GM21576 (cell line): ENCODE measurements around the gene PPP1R12A.
"Not testable (repeated sequence)": the region's sequence is repeated elsewhere in the genome, so short reads cannot be mapped to it uniquely, and the experiment has no call there.

Experiments
- ATAC-seq: cut with Tn5 transposase; IDR thresholded peaks from one replicate; pipeline ENCODE4 v1.9.1; 2021; ENCODE audit warnings: mild to moderate bottlenecking, moderate library complexity; ENCODE audit not compliant: unreplicated experiment

Gene PPP1R12A

DNA sequence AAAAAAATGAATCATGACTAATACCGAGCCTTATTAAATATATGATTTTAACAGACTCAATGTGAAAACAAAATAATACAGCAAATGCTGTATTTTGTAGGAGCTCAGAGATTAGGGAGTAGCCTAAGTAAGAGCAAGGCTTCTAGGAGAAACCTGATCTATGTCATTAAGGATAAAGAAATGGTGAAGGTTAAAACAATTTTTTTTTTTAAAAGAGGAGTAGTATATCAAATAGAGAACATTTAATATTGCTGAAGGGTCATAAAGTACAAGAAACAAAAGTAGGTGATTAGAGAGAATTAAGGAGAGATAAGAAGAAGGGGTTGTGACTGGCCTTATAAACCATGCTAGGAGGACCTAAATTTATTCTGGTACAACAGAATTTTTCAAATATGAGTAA is 39.1 kb downstream of the PPP1R12A start:
- no peak for ATAC-seq

DNA sequence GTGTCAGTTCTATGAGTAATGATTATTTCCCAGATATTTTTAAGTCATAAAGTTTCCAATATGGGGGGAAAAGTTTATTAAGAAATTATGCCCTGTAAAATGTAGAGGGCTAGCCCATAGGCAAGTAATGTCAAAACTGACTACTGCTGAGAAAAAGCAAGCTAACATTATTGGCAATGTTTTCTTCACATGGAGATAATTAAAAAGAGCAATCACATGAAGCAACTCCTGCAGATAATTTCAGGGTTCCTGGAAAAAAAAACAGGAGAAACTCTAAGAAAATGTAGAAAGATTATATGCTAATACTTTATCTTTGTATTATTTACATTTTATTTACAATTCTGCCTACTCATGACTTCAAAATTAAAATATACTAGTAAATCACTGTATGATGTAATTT is 39.8 kb downstream of the PPP1R12A start:
- no peak for ATAC-seq

DNA sequence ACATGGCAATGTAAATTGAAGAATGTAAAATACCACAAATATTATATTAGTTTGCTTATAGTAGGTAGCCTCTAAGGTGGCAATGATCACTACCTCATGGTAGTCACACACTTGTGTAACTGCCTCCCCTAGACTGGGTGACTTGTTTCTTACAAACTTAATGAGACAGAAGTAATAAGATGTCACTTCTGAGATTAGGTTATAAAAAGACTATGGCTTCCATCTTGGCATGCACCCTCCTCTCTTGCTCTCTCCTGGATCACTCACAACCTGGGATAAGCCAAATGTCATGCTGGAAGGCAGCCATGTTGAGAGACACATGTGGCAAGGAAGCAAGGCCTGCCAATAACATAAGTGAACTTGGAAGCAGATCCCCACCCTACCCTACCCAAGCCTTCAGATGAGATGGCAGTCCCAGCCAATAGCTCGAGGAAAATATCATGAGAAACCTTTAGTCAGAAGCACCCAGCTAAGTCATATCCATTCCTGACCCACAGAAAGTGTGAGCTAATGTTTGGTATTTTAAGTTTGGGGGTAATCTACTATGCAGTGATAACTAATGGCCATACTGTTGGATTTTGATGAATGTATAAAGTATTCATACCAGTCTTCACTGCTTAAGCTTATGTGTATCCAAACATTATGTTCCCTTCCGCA is 43.3 kb downstream of the PPP1R12A start:
- ATAC-seq: no peak

DNA sequence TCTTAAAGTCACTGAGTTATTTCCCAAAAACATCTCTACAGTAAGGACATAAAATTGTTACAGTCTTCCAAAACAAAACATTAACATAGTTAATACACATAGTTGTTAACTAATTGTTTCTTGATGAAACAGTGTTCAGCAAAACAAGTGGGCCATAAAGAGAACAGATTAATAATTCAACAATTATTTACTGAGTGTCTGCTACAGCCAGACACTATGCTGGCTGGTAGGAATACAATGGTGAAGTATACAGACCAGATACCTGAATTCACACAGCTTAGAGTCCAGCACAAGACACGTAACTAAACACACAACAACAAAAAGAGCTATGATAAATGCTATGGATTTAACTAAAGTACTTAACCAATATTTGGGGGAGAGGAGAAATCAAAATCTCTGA is 47.0 kb downstream of the PPP1R12A start:
- no peak for ATAC-seq

DNA sequence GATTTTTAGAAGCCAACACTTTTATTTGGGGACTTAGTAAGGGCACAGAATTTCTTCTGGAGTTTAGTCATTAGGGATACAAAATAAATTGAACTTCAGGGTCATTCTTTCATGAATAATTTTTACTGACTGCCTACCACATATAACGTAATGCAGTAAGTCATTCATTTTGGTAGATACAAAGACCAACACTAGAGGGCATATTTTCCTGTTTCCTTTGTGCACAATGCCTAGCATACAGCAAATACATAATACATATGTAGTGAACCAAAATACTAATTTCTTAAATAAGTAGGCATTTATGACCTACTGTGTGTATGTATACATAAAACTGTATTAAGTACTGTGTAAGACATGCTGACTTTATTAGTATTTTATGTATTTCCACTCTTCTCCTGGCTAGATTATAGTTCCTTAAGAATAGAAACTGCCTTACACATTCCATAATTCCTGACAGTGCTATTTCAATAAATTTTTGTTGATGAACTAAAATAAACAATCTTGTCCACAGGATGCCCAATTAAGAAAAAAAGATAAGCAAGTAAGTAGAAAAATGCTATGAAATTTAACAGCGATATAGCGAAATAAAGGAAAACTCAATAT is 47.9 kb downstream of the PPP1R12A start:
- ATAC-seq: peak; percentile 71

DNA sequence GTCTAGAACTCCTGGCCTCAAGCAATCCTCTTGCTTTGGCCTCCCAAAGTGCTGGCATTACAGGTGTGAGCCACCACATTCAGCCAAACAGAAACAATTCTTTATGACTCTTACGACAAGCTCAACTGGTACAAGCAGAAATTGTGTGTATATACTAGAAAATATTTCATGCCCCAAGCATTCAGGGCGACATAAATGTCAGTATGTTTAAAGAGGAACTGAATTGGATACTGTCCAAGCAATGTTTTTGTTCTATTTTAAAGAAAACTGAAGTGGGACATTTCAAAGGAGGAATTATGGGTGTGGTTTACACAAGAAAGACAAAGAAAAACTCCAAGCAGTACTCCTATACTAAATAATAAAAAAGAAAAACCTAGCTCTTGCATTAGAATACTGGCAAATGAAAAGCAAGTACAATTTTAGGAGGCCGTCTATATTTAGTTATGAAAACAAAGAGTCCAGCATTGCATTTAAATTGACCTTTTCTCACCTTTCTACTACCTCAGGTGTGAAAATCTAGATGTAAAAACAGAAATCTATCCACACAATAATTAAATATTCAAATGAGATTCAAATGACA is 48.9 kb downstream of the PPP1R12A start:
- ATAC-seq: no peak

DNA sequence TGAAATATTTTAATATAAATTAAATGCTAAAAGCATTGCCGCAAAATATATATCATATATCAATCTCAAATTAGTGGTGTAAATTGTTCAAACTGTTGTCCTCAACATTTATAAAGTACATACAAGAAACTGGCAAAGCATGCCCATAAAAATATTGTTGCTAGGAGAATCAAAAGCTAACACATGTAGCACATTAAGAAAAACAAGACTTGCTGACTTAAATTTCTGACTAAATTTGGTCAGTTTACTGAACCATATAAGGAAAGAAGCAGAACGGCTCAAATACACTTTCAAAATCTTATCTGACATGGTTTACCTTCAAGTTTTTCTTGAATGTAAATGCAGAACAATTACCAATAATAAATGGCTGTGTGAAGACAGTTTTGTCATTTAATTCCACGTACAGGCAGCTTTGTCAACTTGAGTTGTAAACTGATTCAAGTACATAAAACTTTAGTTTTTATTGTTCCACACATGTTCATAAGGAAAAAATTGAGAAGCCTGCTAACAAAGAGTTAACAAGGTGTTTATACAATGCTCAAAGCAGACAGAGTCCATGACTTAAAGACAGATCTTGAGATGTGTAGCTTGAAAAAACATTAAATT is 50.4 kb downstream of the PPP1R12A start:
- ATAC-seq: no peak

DNA sequence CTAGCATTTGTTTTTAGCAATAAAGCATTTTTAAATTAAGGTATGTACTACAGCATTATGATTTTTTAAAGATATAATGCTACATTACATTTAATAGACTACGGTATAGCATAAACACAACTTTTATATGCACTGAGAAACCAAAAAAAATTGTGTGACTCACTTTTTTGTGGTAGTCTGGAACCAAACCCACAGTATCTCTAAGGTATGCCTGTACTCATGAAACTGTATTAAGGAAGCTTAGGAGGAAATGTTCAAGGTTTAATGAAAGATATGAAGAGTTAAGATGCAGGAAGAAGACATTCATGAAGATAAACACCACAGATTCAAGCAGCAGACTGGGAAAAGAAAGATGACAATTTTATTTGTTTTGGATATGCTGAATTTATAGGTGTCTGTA is 51.7 kb downstream of the PPP1R12A start:
- ATAC-seq: no peak

DNA sequence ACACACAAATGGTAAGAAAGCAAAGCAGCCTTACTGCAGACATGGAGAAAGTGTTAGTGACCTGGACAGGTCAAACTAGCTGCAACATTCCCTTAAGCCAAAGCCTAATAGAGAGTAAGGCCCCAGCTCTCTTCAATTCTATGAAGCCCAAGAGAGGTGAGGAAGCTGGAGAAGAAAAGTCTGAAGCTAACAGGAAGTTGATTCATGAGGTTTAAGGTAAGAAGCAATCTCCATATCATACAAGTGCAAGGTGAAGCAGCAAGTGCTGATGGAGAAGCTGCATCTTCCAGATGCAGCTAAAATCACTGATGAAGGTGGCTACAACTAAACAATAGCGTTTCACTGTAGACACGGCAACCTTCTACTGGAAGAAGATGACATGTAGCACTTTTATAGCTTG is 53.5 kb downstream of the PPP1R12A start:
- ATAC-seq: no peak

DNA sequence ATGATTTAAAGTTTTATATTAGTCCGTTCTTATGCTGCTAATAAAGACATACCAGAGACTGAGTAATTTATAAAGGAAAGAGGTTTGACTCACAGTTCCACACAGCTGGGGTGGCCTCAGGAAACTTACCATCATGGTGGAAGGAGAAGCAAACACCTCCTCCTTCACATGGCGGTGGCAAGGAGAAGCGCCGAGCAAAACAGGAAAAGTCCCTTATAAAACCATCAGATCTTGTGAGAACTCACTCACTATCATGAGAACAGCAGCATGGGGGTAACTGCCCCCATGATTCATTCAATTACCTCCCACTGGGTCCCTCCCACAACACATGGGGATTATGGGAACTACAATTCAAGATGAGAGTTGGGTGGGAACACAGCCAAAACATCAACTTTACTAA is 56.4 kb downstream of the PPP1R12A start:
- not testable (repeated sequence) for ATAC-seq

DNA sequence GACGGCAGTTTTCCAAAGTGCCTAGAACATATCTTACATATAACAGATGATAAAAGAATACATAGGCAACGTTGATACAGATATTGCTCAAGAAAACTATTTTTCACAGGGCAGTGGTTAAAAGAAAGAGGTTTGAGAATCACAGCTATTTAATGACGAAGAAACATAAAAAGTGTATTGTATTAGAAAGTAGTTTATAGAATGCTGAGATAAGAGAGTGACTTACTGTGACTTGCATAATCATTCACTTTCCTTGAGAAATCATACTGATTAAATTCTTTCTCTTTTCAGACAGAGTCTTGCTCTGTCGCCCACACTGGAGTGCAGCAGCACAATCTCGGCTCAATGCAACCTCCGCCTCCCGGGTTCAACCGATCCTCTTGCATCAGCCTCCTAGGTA is 57.7 kb downstream of the PPP1R12A start:
- ATAC-seq: no peak

DNA sequence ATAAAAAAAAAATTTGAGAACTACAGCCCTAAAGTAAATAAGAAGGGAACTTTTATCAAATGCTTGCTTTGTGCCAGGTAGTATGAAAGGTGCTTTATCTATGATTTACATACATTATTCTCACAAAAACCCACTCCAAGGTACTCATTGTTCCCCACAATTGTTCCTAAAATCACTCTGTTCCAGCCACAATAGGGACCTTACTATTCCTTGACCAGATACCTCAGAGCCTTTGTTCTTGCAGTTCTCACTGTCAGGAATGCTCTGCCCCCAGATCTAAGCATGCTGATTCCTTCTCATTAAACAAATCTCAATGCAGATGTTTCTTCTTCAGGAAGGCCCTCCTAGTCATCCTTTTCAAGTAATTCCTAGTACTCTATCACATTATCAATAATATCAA is 60.2 kb downstream of the PPP1R12A start:
- no peak for ATAC-seq

DNA sequence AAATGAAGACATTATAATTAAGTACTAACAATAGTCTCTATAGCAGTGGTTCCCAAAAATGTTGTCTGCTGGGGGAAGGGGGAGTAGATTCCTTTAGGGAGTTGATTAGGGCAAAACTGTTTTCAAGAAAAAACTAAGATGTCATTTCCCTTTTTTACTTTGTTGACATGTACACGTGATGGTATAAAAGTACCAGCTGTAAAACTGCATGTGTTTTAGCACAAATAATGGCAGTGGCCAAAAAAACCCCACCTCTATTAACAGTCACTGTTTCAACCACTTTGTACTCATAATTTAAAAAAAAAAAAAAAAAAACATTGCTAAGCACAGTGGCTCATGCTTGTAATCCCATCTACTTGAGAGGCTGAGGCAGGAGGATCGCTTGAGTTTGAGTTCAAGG is 61.7 kb downstream of the PPP1R12A start:
- ATAC-seq: peak; percentile 71

DNA sequence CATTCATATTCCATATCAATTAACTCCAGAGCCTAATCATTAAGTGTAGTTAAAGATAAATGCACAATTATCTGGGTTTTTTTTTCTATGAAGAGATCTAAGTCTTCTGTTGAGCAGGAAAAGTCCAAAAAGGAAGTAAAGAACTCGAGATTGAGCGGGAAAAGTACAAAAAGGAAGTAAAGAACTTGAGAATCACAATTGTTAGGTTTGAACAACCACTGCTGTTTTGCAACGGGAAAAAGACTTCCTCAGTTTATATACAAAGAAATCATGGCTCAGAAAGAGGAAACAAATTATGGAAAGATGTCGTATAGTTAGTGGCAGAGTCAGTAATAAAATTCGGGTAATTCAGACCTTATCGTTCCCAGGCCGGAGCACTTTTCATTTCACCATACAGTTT is 63.3 kb downstream of the PPP1R12A start:
- ATAC-seq: no peak

DNA sequence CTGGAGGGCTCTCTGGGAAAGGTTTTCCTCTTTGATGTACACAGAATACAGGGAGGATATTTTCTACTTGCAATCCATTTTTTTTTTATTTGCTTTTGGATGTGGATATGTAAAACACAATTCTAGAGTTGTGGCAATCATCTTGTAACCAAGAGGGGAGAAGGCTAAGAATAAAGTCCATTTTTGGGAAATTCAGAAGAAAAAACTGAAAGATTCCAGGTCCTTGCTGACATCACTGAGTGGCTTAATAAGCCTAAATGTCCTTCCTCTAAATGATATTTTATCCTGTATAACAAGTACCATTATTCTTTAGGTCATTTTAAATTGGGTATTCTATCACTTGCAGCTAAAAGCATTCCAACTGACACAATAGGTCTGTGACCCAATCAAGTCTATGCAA is 64.0 kb downstream of the PPP1R12A start:
- no peak for ATAC-seq

DNA sequence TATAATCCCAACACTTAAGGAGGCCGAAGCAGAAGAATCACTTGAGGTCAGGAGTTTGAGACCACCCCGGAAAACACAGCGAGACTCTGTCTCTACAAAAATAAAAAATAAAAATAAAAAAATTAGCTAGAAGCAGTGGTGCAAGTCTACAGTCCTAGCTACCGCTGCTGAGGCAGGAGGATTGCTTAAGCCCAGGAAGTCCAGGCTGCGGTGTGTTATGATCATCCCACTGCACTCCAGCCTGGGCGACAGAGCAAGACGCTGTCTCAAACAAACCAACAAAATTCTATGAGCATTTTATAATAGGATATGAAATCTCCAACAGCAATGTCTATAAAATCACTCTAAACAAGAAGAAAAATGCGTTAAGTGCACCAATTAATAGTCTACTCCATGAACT is 75.3 kb downstream of the PPP1R12A start:
- no peak for ATAC-seq

DNA sequence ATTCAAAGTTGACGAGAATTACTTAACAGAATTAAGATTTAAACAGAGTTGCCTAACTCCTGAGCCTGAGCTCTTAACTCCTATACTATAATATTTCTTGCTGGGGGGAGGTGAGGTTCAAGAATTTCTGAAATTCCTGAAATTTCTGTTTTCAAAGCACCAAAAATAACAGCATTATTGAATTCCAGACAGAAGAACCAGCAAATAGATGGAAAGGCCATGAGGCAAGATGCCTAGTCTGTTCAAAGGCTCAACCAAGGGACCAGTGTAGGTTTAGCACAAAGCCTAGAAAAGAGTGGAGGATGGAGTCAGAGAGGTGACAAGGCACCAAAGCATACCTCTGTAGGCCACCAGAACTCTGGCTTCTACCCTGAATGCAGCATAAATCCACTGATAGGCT is 76.4 kb downstream of the PPP1R12A start:
- ATAC-seq: no peak

DNA sequence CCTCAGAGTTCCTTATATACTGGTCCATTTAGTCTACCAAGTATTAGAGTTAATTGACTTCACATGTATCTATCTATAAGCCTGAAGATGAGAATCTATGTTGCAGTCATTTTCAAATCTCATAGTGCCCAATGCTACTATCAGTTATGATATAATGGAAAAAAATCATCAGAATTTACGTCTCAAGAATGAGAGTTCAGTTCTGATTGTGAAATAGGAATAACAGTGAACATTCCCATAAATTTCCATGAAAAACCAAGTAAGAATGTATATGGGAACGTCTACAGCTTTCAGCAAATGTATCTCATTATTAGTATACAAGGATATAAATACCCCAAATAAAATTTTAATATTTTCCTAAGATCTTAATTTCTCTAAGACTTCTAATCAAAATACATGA is 77.2 kb downstream of the PPP1R12A start:
- no peak for ATAC-seq

DNA sequence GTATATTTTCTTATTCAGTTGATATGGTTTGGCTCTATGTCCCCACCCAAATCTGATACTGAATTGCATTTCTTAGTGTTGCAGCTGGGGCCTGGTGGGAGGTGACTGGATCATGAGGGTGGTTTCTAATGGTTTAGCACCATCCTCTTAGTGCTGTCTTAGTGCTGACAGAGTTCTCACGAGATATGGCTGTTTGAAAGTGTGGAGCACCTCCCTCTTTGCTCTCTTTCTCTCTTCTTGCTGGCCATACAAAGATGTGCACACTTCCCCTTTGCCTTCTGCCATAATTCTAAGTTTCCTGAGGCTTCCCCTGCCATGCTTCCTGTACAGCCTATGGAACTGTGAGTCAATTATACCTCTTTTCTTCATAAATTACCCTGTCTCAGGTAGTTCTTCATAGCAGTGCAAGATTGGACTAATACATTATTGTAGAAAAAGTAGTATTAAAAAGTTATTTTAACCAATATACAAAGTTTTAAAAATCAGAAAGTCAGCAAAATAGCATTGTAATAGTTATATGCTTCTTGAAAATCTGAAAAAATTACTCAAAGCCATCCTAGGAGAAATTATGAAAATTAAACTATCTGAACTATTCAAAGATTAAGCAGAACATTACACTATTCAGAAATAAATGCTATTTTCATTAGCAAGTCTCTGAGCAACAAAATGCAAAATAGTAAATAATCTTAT is 84.1 kb downstream of the PPP1R12A start:
- no peak for ATAC-seq

DNA sequence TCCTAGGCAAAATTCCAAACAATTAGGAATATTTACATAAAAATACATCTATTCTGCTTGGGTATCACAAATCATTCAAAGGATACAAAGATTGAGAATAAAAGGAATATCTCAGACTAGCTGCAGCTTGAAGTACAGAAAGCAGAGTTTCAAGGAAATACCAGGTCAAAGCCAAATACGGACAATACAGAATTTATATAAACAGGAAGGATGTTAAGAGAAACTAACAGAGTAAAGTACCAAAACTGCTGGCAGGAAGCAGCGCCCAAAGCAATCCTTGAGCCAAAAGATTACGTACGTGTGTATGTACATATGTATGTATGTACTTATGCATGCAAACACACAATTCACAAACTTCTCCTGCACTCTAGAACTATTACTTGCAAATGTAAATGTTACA is 86.6 kb downstream of the PPP1R12A start:
- ATAC-seq: no peak

DNA sequence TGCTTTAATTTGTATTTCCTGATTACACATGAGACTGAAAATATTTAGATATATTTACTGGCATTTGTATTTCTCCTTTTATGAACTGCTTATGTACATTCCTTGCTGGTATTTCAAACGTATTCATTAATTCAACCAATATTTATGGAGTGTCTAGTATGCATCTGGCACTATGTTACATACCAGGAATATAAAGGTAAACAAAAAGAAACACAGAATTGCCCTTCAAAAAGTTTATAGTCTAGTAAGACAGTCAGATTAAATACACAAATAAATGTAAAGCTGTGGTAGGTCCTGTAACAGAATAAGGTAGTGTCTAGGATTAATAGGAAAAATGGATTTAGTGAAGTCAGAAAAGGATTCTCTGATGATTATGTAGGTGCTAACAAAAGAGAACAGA is 87.5 kb downstream of the PPP1R12A start:
- no peak for ATAC-seq

DNA sequence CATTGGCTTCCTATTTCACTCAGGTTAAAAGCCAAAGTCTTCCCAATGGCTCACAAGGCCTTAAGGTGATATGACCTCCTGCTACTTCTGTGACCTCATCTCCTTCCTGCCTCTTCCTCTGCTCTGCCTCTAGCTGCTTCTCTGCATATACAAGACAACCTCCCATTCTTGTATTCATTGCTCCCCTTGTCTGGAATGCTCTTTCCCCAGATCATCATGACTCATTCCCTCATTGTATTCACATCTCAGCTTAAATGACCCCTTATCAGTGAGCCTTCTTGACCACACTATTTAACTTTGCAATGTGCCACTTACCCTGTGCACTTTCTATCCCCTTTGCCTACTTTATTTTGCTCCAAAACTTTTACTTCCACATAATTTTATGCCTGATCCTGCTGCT is 90.2 kb downstream of the PPP1R12A start:
- no peak for ATAC-seq
